Pancreas (tissue), 10 donors: ENCODE measurements around the gene SLC7A7. TPM values are rescaled to one million over a fixed set of nuclear protein-coding genes. Genes with fewer than 3 reads are reported as not detected.

ENCODE experiments used
- ATAC-seq, 4 donors: fragments of 200-7000 bp; cut with Tn5 transposase; one replicate each; pipeline versions ENCODE4 v1.8.0 to v1.9.1; 2020; ENCODE audit warnings: mild to moderate bottlenecking in 4 of 4, moderate library complexity in 4 of 4
- DNase-seq, 6 donors: peaks; one replicate each; pipeline ENCODE4 v3.0.0-alpha.2; 2020
- FAIRE-seq: peaks from 2 replicates; lab custom pipeline; 2012; peaks lifted over from hg19 to GRCh38; lab: Jason Lieb, UNC
- H3K27ac ChIP-seq, 4 donors: fragments of 200-600 bp; sonication (generic); 1 replicate in 3 of 4; 2 replicates in 1 of 4; pipeline versions ENCODE4 v1.5.0 to v1.8.0; 2020
- H3K27me3 ChIP-seq, 4 donors: fragments of 200-600 bp; one replicate each; pipeline ENCODE4 v1.8.0; 2021
- H3K36me3 ChIP-seq, 3 donors: fragments of 200-600 bp; sonication (generic) in 1 of 3; one replicate each; pipeline versions ENCODE4 v1.5.0 to v1.8.0; 2020 to 2021
- H3K4me1 ChIP-seq, 3 donors: fragments of 200-600 bp; one replicate each; pipeline ENCODE4 v1.8.0; 2021
- H3K4me3 ChIP-seq, 4 donors: fragments of 200-600 bp; sonication (generic) in 2 of 4; one replicate each; pipeline versions ENCODE4 v1.5.0 to v1.8.0; 2020 to 2021
- H3K9me3 ChIP-seq, 4 donors: fragments of 200-600 bp; one replicate each; pipeline ENCODE4 v1.8.0; 2021
- WGBS, 2 donors: extraction: QIAGEN DNeasy Blood & Tissue Kit; methylation state at CpG; one replicate each; pipeline ENCODE4 v1.1.7; 2013; 5-methylcytosine and 5-hydroxymethylcytosine counted together
- intact Hi-C, 3 donors: fragments of 100-400 bp; cut with DNase I; formaldehyde crosslinking; loops; one replicate each; pipeline versions ENCODE4 v1.11.1 to v1.14.2; 2022
- polyA plus RNA-seq, 2 donors: library from polyadenylated mRNA; stranded (reverse); fragments of 200-250 nt; gene quantifications; one replicate each; pipeline ENCODE4 v1.2.3, GENCODE V29; 2013
- total RNA-seq, 6 donors: library from RNA; stranded (reverse); fragmentation: NEBNext Ultra II Directional in 4 of 6; extraction: Animal tissue kit (Norgen Biotek cat#: 25700) in 4 of 6; gene quantifications; one replicate each; pipeline versions ENCODE4 v1.2.1 to v1.2.4, GENCODE V29; 2021 to 2023
- TF ChIP-seq, protein P1 (sequence below), 4 donors: fragments of 200-600 bp; sonication (generic) in 3 of 4; IDR thresholded peaks; one replicate each; pipeline versions ENCODE4 v1.5.0 to v1.8.0; 2021; ENCODE audit warnings: antibody characterized with exemption in 4 of 4
- donor health status: healthy with polysubstance abuse.
- donor health status: DM: no; HTN: no; CAD: no; lungs with moderate emphysema.
- donor health status: DM: no; HTN: no; CAD: no.
- donor health status: control.
- donor health status: control.
- donor health status: Bipolar disorder and iron deficiency.
- donor health status: DM: yes; HTN: yes; CAD: no.
- donor health status: DM: no; HTN: no; CAD: no.
- donor health status: DM: no; HTN: no; CAD: no.
- donor health status: DM: yes; HTN: yes; CAD: no.

The SLC7A7 gene
- total and polyA plus RNA-seq, 8 donors = 2.9 to 13.1 (median 5.7) TPM

DNA sequence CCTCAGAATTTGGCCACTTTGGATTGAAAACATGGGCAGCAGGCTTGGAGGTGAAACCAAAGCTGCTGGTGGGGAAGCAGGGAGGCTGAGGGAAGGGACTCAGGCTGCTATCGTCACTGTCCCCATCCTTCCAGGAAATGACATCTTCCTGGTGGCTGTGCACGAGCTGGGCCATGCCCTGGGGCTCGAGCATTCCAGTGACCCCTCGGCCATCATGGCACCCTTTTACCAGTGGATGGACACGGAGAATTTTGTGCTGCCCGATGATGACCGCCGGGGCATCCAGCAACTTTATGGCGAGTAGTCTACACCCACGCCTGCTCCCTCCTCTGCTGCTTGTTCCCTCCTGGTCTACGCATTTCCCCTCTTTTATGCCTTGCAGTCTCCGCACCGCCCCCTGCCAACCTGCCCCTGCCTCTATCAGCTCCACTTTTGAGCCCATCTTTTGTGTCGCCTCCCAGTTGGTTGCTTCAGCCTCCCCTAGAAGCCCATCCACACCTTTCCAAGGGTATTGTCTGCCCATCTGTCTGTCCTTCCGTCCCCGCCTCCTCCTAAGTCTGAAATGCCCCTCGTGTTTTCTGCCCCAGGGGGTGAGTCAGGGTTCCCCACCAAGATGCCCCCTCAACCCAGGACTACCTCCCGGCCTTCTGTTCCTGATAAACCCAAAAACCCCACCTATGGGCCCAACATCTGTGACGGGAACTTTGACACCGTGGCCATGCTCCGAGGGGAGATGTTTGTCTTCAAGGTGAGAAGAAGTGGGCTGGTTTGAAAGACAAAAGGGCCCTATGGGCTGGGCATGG is 28.1 kb upstream of the SLC7A7 start:
- WGBS, 2 donors = 89 to 93% methylated on average over 21 of the region's 21 CpGs
- ATAC-seq (no peak), DNase-seq (no peak), FAIRE-seq (no peak)
- Histone ChIP-seq H3K36me3 (peaks cover 0 to 50% (median 34%) of the 10 kb centered on the region in 3 donors), H3K27me3 (no peaks in the 10 kb centered on the region), H3K27ac (no peak overlapping the region), H3K4me1 (peaks cover 0 to 13% (median 0%) of the 10 kb centered on the region in 3 donors), H3K9me3 (no peaks in the 10 kb centered on the region), H3K4me3 (no peak overlapping the region)
- intact Hi-C loops = no loop called here
- TF ChIP-seq, protein P1, sequence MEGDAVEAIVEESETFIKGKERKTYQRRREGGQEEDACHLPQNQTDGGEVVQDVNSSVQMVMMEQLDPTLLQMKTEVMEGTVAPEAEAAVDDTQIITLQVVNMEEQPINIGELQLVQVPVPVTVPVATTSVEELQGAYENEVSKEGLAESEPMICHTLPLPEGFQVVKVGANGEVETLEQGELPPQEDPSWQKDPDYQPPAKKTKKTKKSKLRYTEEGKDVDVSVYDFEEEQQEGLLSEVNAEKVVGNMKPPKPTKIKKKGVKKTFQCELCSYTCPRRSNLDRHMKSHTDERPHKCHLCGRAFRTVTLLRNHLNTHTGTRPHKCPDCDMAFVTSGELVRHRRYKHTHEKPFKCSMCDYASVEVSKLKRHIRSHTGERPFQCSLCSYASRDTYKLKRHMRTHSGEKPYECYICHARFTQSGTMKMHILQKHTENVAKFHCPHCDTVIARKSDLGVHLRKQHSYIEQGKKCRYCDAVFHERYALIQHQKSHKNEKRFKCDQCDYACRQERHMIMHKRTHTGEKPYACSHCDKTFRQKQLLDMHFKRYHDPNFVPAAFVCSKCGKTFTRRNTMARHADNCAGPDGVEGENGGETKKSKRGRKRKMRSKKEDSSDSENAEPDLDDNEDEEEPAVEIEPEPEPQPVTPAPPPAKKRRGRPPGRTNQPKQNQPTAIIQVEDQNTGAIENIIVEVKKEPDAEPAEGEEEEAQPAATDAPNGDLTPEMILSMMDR (IDR thresholded peaks at IDR 0.05) = no peak

DNA sequence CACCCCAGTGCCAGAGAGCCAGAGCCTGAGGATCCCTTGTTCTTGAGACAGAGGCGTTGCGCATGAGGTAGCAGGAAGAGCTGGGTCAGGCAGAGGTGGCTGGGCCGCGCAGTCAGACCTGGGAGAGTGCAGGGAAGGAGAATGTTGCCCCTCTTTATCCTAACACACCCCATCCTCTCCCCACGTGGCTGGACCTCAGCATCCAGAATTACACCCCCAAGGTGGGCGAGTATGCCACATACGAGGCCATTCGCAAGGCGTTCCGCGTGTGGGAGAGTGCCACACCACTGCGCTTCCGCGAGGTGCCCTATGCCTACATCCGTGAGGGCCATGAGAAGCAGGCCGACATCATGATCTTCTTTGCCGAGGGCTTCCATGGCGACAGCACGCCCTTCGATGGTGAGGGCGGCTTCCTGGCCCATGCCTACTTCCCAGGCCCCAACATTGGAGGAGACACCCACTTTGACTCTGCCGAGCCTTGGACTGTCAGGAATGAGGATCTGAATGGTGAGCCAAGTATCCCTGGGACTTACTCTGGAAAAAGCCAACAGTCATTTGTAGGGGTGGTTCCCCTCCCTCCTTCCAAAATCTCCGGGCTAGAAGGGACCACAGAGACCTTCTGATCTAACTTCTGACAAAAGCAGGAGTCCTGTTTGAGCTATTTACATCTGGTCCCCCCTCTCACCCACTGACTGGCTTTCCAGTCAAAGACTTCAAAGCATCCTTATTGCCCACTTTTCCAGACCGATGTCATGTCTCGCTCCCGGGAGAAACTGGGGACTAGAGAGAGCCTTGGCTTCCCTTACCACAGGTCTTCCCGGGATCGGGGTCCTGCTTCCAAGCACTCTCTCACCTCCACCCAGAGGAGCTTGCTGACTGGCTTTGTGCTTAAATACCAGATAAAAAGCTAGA is 27.2 kb upstream of the SLC7A7 start:
- Histone ChIP-seq H3K9me3 (no peaks in the 10 kb centered on the region), H3K27ac (no peak overlapping the region), H3K36me3 (peaks cover 0 to 50% (median 34%) of the 10 kb centered on the region in 3 donors), H3K27me3 (no peaks in the 10 kb centered on the region), H3K4me1 (peaks cover 0 to 11% (median 0%) of the 10 kb centered on the region in 3 donors), H3K4me3 (no peak overlapping the region)
- ATAC-seq = no peak
- intact Hi-C loops = no loop called here
- TF ChIP-seq, protein P1 (IDR thresholded peaks at IDR 0.05) = no peak
- DNase-seq = no peak
- FAIRE-seq = no peak
- 89 to 90% methylated on average over 28 of the region's 28 CpGs for WGBS, 2 donors

DNA sequence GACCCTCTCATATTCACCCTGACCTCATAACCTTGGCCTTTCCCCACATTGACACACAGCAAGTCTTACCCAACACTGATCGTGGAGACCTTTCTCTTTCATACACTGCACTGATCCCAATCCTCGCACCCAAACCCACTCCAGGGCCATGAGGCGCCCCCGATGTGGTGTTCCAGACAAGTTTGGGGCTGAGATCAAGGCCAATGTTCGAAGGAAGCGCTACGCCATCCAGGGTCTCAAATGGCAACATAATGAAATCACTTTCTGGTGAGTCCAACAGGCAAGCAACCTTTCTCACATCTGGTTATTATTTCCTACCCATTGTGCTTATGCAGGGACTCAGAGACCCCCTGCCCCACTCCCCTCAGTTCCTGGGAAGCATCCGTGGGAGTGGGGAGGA is 26.5 kb upstream of the SLC7A7 start:
- TF ChIP-seq, protein P1 (IDR thresholded peaks at IDR 0.05) = no peak
- H3K27me3 ChIP-seq = no peaks in the 10 kb centered on the region
- WGBS, 2 donors = 92 to 96% methylated on average over 8 of the region's 8 CpGs
- peaks cover 0 to 11% (median 0%) of the 10 kb centered on the region in 3 donors for H3K4me1 ChIP-seq
- no peak overlapping the region for H3K4me3 ChIP-seq
- H3K9me3 ChIP-seq = no peaks in the 10 kb centered on the region
- no peak overlapping the region for H3K27ac ChIP-seq
- ATAC-seq = no peak
- intact Hi-C loops = no loop called here
- DNase-seq = no peak
- no peak for FAIRE-seq
- H3K36me3 ChIP-seq = peaks cover 0 to 47% (median 34%) of the 10 kb centered on the region in 3 donors

DNA sequence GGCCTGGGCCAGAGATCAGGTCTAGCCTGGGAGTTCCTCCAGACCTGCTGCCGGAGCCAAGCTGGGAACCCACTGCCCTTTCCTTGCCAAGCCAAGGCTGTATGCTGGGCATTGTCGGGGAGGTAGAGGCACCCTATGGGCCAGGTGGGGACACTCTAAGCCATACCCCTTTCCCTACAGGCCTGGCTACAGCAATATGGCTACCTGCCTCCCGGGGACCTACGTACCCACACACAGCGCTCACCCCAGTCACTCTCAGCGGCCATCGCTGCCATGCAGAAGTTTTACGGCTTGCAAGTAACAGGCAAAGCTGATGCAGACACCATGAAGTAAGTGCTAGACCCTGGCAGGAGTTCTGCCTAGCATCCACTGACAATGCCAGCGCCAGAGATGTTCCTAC is 26.1 kb upstream of the SLC7A7 start:
- intact Hi-C loops = no loop called here
- DNase-seq = no peak
- no peaks in the 10 kb centered on the region for H3K9me3 ChIP-seq
- no peak for ATAC-seq
- peaks cover 0 to 43% (median 32%) of the 10 kb centered on the region in 3 donors for H3K36me3 ChIP-seq
- H3K4me1 ChIP-seq = peaks cover 0 to 11% (median 0%) of the 10 kb centered on the region in 3 donors
- TF ChIP-seq, protein P1 (IDR thresholded peaks at IDR 0.05) = no peak
- no peak overlapping the region for H3K4me3 ChIP-seq
- no peaks in the 10 kb centered on the region for H3K27me3 ChIP-seq
- no peak overlapping the region for H3K27ac ChIP-seq
- no peak for FAIRE-seq
- WGBS, 2 donors = 96 to 97% methylated on average over 9 of the region's 9 CpGs
